GM12878 (cell line): Measurements from ENCODE around the gene AMOTL1. TPM values are rescaled to one million over a fixed set of nuclear protein-coding genes. Genes with fewer than 3 reads are reported as not detected.

Experiments used
- ATAC-seq: fragments of 200-7000 bp; cut with Tn5 transposase; 3 replicates; pipeline ENCODE4 v1.9.1; 2020; ENCODE audit warnings: mild to moderate bottlenecking, moderate library complexity
- BruUV-seq: library from RNA; stranded (reverse); fragments of 400-500 nt; replicated peaks from 2 replicates; lab custom pipeline; 2021; lab: Mats Ljungman, UMichigan
- CTCF ChIA-PET: fragments of 300-600 bp; sonication (Branson Sonifier 250); formaldehyde crosslinking; extraction: SDS; loops from one replicate; lab custom pipeline; 2021; ENCODE audit warnings: inconsistent platforms; lab: Yijun Ruan, JAX
- POLR2A ChIA-PET: fragments of 350-600 bp; formaldehyde crosslinking; extraction: SDS; loops from one replicate; lab custom pipeline; 2021; ENCODE audit warnings: inconsistent platforms; lab: Charles Lee
- RAD21 ChIA-PET: fragments of 300-600 bp; sonication (Branson Sonifier 250); formaldehyde crosslinking; loops from one replicate; lab custom pipeline; 2023; ENCODE audit warnings: antibody characterized with exemption; ENCODE audit not compliant: unreplicated experiment; lab: Charles Lee
- SMC1A ChIA-PET: fragments of 300-600 bp; sonication (Branson Sonifier 250); formaldehyde crosslinking; loops from one replicate; lab custom pipeline; 2023; ENCODE audit not compliant: unreplicated experiment, uncharacterized antibody; lab: Charles Lee
- DNase-seq: peaks from one replicate; pipeline ENCODE4 v3.0.0-alpha.2; 2011; ENCODE audit warnings: low read depth, low spot score
- FAIRE-seq: peaks from 3 replicates; lab custom pipeline; 2011; peaks lifted over from hg19 to GRCh38; lab: Jason Lieb, UNC
- H2AFZ ChIP-seq: 2 replicates; pipeline ENCODE4 v1.6.0; 2011; ENCODE audit warnings: low read depth, low read length, control low read depth; ENCODE audit not compliant: control insufficient read depth
- H3K27ac ChIP-seq: 2 replicates; pipeline ENCODE4 v1.5.1; 2011; ENCODE audit warnings: control low read depth; ENCODE audit not compliant: control insufficient read depth, insufficient read depth
- H3K27me3 ChIP-seq, 2 experiments: replicated peaks in 1 of 2; 2 replicates each; pipeline versions ENCODE4 v1.6.0 to v1.6.1; 2011; ENCODE audit warnings: low read length in 1 of 2; ENCODE audit not compliant: control insufficient read depth in 2 of 2, insufficient read depth in 2 of 2
- H3K36me3 ChIP-seq, 2 experiments: 2 replicates each; pipeline ENCODE4 v1.5.1; 2011; ENCODE audit warnings: low read length in 1 of 2; ENCODE audit not compliant: control insufficient read depth in 2 of 2, insufficient read depth in 2 of 2
- H3K4me1 ChIP-seq: 2 replicates; pipeline ENCODE4 v1.6.1; 2011; ENCODE audit warnings: mild to moderate bottlenecking, low read length, moderate library complexity, mixed read lengths; ENCODE audit not compliant: control insufficient read depth, insufficient read depth
- H3K4me2 ChIP-seq: 2 replicates; pipeline ENCODE4 v1.6.0; 2011; ENCODE audit warnings: control low read depth; ENCODE audit not compliant: control insufficient read depth, insufficient read depth
- H3K4me3 ChIP-seq: fragments of 200-600 bp; sonication (generic); 2 replicates; pipeline ENCODE4 v1.5.1; 2016
- H3K79me2 ChIP-seq: 2 replicates; pipeline ENCODE4 v1.6.0; 2011; ENCODE audit warnings: low read length; ENCODE audit not compliant: control insufficient read depth, insufficient read depth
- H3K9ac ChIP-seq: 2 replicates; pipeline ENCODE4 v1.8.0; 2011; ENCODE audit warnings: low read length, control low read depth, mixed read lengths; ENCODE audit not compliant: control insufficient read depth, insufficient read depth
- H3K9me3 ChIP-seq: replicated peaks from 3 replicates; pipeline ENCODE4 v1.5.1; 2011; ENCODE audit warnings: mild to moderate bottlenecking, low read length; ENCODE audit not compliant: control insufficient read depth, insufficient read depth
- H4K20me1 ChIP-seq: 2 replicates; pipeline ENCODE4 v1.6.0; 2011; ENCODE audit not compliant: control insufficient read depth, insufficient read depth
- ASH2L ChIP-seq: fragments of 300-600, 200-600 bp; sonication (generic); IDR thresholded peaks from 2 replicates; pipeline ENCODE4 v1.6.1; 2017; ENCODE audit warnings: low read depth, mild to moderate bottlenecking, borderline replicate concordance
- CBX5 ChIP-seq: sonication (generic); IDR thresholded peaks from 2 replicates; pipeline ENCODE4 v1.6.1; 2016; ENCODE audit warnings: low read depth, moderate library complexity, mild to moderate bottlenecking, inconsistent platforms
- ETV6 ChIP-seq, 2 experiments: fragments of 450-650 bp in 1 of 2; IDR thresholded peaks in 1 of 2; conservative IDR thresholded peaks in 1 of 2; 2 replicates each; pipeline ENCODE4 v1.6.1; 2014; ENCODE audit warnings: antibody characterized with exemption in 1 of 2, borderline replicate concordance in 1 of 2, low read depth in 1 of 2, mild to moderate bottlenecking in 1 of 2, moderate library complexity in 1 of 2
- JUNB ChIP-seq: IDR thresholded peaks from 2 replicates; pipeline ENCODE4 v1.6.1; 2016; ENCODE audit warnings: antibody characterized with exemption, mild to moderate bottlenecking
- KDM1A ChIP-seq: fragments of 200-600 bp; sonication (generic); IDR thresholded peaks from 2 replicates; pipeline ENCODE4 v1.6.1; 2016; ENCODE audit warnings: borderline replicate concordance
- MEF2B ChIP-seq: fragments of 450-650 bp; IDR thresholded peaks from 2 replicates; pipeline ENCODE4 v1.6.1; 2018; ENCODE audit warnings: mild to moderate bottlenecking, moderate library complexity; ENCODE audit not compliant: partially characterized antibody, poor library complexity, severe bottlenecking
- SP1 ChIP-seq: IDR thresholded peaks from one replicate; pipeline ENCODE4 v1.6.1; 2011; ENCODE audit warnings: low read depth, low read length
- WGBS: methylation state at CpG from one replicate; pipeline ENCODE4 v1.1.6; 2016; ENCODE audit warnings: low lambda C conversion rate; ENCODE audit not compliant: insufficient replicate concordance, insufficient coverage; ENCODE audit errors: missing lambda C conversion rate; 5-methylcytosine and 5-hydroxymethylcytosine counted together
- in situ Hi-C: fragments of 300-500 bp; cut with MboI; formaldehyde crosslinking; loops from 9 replicates; pipeline ENCODE4 v1.14.3; 2018; ENCODE audit warnings: mixed read lengths
- intact Hi-C: fragments of 100-400 bp; cut with micrococcal nuclease; formaldehyde crosslinking; loops from one replicate; pipeline ENCODE4 v1.14.2; 2022; ENCODE audit not compliant: unreplicated experiment
- polyA plus RNA-seq, 11 experiments: library from polyadenylated mRNA; depleted of rRNA in 4 of 11; unstranded in 6 of 11; stranded (reverse) in 5 of 11; fragments of >200 nt; fragmentation: Nextera tagmentation in 4 of 11; fragmentation: Illumina TruSeq in 1 of 11; extraction: Ambion mirVana in 4 of 11; extraction: Trizol in 1 of 11; gene quantifications; 1 replicate in 1 of 11; 2 replicates in 10 of 11; pipeline versions ENCODE4 v1.2.1 to v1.2.3, GENCODE V29; 2011 to 2016; ENCODE audit warnings: inconsistent platforms in 2 of 11, missing spikeins in 2 of 11, low read depth in 1 of 11
- total RNA-seq, 4 experiments: library from RNA; depleted of rRNA in 3 of 4; stranded (reverse); fragments of >200 nt in 3 of 4; fragmentation: Illumina TruSeq in 1 of 4; extraction: Trizol in 1 of 4; gene quantifications; 2 replicates each; pipeline versions ENCODE4 v1.2.1 to v1.2.3, GENCODE V29; 2013 to 2021
- TF ChIP-seq, protein P1 (sequence below): IDR thresholded peaks from 2 replicates; pipeline ENCODE4 v1.6.1; 2011; ENCODE audit warnings: low read depth, low read length, improper control_type of control experiment, borderline replicate concordance
- TF ChIP-seq, protein P2 (sequence below): IDR thresholded peaks from 2 replicates; pipeline ENCODE4 v1.6.1; 2011; ENCODE audit warnings: mild to moderate bottlenecking, low read depth, low read length, moderate library complexity; ENCODE audit not compliant: insufficient replicate concordance
- TF ChIP-seq, protein P3 (sequence below): fragments of 450-650 bp; IDR thresholded peaks from 2 replicates; pipeline ENCODE4 v1.6.1; 2017; ENCODE audit warnings: mild to moderate bottlenecking
- TF ChIP-seq, protein P4 (sequence below): IDR thresholded peaks from 2 replicates; pipeline ENCODE4 v1.6.1; 2011; ENCODE audit warnings: borderline replicate concordance, low read depth, mild to moderate bottlenecking, moderate library complexity, mixed read lengths, low read length; ENCODE audit not compliant: insufficient read depth; ENCODE audit errors: extremely low read length
- TF ChIP-seq, protein P5 (sequence below): fragments of 450-650 bp; IDR thresholded peaks from 2 replicates; pipeline ENCODE4 v1.6.1; 2017; ENCODE audit warnings: mild to moderate bottlenecking, low read depth, inconsistent platforms; ENCODE audit not compliant: poor library complexity, severe bottlenecking
- TF ChIP-seq, protein P6 (sequence below): fragments of 450-650 bp; IDR thresholded peaks from 2 replicates; pipeline ENCODE4 v1.6.1; 2018; ENCODE audit warnings: mild to moderate bottlenecking, low read depth, moderate library complexity; ENCODE audit not compliant: partially characterized antibody

Gene AMOTL1
- total and polyA plus RNA-seq, 10 of the 15 experiments (the other 5 are each of a cell fraction or from before 2014, with no cell fraction given), result under 0.01 to 0.41 (median 0.01) TPM; not detected in 7

DNA sequence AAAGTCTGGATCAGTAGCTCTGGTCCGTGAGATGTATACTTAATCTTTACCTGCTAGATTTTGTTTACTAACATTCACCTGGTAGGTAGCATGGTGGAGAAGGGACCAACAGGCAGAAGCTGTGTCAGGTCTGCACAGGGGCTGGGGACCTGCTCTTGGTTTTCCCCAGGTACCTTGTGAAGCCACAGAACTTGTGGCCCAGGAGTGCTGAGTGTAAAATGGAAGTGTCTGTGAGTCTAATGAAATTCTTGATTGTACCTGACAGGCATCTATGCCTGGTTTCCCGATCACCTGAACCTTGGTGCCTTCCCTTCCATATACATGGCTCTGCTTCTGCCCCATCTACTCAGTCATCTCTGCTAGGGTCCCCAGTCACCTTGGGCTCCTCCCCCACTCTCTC lies 110.8 kb downstream of the AMOTL1 start:
- Histone ChIP-seq H3K9me3 (no peaks in the 10 kb centered on the region), H2AFZ (no peak overlapping the region), H3K27me3 (no peaks in the 10 kb centered on the region; a peak in 1 of 4 replicates), H3K4me1 (peaks cover 10% of the 10 kb centered on the region), H3K36me3 (no peaks in the 10 kb centered on the region), H3K9ac (no peak overlapping the region), H4K20me1 (no peaks in the 10 kb centered on the region), H3K4me3 (no peak overlapping the region), H3K27ac (no peak overlapping the region), H3K79me2 (no peaks in the 10 kb centered on the region), H3K4me2 (no peak overlapping the region)
- SMC1A ChIA-PET, result no interaction called here
- BruUV-seq, result no TSS peak
- no peak for ATAC-seq
- FAIRE-seq, result no peak
- intact Hi-C loops (no loop called here), in situ Hi-C loops (no loop called here)
- RAD21 ChIA-PET, result no interaction called here
- WGBS, result 70% methylated on average over 2 of the region's 2 CpGs
- CTCF ChIA-PET, result interaction anchor here (1.1 kb wide), 1 partner anchor 8 kb away, joined by 3 read pairs; no protein-coding TSS in a partner anchor
- DNase-seq, result no peak
- POLR2A ChIA-PET, result no interaction called here
- TF ChIP-seq, protein P1, sequence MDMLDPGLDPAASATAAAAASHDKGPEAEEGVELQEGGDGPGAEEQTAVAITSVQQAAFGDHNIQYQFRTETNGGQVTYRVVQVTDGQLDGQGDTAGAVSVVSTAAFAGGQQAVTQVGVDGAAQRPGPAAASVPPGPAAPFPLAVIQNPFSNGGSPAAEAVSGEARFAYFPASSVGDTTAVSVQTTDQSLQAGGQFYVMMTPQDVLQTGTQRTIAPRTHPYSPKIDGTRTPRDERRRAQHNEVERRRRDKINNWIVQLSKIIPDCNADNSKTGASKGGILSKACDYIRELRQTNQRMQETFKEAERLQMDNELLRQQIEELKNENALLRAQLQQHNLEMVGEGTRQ, result no peak
- TF ChIP-seq SP1 (no peak), KDM1A (no peak), JUNB (no peak), CBX5 (no peak), ASH2L (no peak), MEF2B (no peak), ETV6 (conservative IDR thresholded peaks at IDR 0.05 in 1 of 2, IDR thresholded peaks at IDR 0.05 in 1 of 2; ENCODE audit: borderline replicate concordance in 1 of 2, low read depth in 1 of 2) (no peak)
- TF ChIP-seq, protein P2, sequence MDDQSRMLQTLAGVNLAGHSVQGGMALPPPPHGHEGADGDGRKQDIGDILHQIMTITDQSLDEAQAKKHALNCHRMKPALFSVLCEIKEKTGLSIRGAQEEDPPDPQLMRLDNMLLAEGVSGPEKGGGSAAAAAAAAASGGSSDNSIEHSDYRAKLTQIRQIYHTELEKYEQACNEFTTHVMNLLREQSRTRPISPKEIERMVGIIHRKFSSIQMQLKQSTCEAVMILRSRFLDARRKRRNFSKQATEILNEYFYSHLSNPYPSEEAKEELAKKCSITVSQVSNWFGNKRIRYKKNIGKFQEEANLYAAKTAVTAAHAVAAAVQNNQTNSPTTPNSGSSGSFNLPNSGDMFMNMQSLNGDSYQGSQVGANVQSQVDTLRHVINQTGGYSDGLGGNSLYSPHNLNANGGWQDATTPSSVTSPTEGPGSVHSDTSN, result no peak
- TF ChIP-seq, protein P3, sequence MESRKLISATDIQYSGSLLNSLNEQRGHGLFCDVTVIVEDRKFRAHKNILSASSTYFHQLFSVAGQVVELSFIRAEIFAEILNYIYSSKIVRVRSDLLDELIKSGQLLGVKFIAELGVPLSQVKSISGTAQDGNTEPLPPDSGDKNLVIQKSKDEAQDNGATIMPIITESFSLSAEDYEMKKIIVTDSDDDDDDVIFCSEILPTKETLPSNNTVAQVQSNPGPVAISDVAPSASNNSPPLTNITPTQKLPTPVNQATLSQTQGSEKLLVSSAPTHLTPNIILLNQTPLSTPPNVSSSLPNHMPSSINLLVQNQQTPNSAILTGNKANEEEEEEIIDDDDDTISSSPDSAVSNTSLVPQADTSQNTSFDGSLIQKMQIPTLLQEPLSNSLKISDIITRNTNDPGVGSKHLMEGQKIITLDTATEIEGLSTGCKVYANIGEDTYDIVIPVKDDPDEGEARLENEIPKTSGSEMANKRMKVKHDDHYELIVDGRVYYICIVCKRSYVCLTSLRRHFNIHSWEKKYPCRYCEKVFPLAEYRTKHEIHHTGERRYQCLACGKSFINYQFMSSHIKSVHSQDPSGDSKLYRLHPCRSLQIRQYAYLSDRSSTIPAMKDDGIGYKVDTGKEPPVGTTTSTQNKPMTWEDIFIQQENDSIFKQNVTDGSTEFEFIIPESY, result no peak
- TF ChIP-seq, protein P4, sequence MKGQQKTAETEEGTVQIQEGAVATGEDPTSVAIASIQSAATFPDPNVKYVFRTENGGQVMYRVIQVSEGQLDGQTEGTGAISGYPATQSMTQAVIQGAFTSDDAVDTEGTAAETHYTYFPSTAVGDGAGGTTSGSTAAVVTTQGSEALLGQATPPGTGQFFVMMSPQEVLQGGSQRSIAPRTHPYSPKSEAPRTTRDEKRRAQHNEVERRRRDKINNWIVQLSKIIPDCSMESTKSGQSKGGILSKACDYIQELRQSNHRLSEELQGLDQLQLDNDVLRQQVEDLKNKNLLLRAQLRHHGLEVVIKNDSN, result no peak
- TF ChIP-seq, protein P5, sequence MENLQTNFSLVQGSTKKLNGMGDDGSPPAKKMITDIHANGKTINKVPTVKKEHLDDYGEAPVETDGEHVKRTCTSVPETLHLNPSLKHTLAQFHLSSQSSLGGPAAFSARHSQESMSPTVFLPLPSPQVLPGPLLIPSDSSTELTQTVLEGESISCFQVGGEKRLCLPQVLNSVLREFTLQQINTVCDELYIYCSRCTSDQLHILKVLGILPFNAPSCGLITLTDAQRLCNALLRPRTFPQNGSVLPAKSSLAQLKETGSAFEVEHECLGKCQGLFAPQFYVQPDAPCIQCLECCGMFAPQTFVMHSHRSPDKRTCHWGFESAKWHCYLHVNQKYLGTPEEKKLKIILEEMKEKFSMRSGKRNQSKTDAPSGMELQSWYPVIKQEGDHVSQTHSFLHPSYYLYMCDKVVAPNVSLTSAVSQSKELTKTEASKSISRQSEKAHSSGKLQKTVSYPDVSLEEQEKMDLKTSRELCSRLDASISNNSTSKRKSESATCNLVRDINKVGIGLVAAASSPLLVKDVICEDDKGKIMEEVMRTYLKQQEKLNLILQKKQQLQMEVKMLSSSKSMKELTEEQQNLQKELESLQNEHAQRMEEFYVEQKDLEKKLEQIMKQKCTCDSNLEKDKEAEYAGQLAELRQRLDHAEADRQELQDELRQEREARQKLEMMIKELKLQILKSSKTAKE, result no peak
- TF ChIP-seq, protein P6, sequence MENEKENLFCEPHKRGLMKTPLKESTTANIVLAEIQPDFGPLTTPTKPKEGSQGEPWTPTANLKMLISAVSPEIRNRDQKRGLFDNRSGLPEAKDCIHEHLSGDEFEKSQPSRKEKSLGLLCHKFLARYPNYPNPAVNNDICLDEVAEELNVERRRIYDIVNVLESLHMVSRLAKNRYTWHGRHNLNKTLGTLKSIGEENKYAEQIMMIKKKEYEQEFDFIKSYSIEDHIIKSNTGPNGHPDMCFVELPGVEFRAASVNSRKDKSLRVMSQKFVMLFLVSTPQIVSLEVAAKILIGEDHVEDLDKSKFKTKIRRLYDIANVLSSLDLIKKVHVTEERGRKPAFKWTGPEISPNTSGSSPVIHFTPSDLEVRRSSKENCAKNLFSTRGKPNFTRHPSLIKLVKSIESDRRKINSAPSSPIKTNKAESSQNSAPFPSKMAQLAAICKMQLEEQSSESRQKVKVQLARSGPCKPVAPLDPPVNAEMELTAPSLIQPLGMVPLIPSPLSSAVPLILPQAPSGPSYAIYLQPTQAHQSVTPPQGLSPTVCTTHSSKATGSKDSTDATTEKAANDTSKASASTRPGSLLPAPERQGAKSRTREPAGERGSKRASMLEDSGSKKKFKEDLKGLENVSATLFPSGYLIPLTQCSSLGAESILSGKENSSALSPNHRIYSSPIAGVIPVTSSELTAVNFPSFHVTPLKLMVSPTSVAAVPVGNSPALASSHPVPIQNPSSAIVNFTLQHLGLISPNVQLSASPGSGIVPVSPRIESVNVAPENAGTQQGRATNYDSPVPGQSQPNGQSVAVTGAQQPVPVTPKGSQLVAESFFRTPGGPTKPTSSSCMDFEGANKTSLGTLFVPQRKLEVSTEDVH, result no peak
